Spleen (tissue), 11 donors: Measurements from ENCODE around the gene HMX3. TPM values are rescaled to one million over a fixed set of nuclear protein-coding genes. Genes with fewer than 3 reads are reported as not detected.
A peak's percentile ranks its signal among the peaks of the same experiment; 100 is the strongest.

Experiments
- DNase-seq: peaks from one replicate; pipeline ENCODE4 v3.0.0-alpha.2; 2020
- H3K27ac ChIP-seq, 8 donors: fragments of 200-600 bp; sonication (generic) in 7 of 8; 1 replicate in 4 of 8; 2 replicates in 4 of 8; pipeline versions ENCODE4 v1.5.0 to v1.8.0; 2016 to 2021; ENCODE audit warnings: inconsistent platforms in 4 of 8, mild to moderate bottlenecking in 4 of 8, moderate library complexity in 1 of 8
- H3K27me3 ChIP-seq, 7 donors: fragments of 200-600 bp; sonication (generic) in 6 of 7; replicated peaks in 1 of 7; 1 replicate in 4 of 7; 2 replicates in 3 of 7; pipeline versions ENCODE4 v1.5.0 to v1.8.0; 2016 to 2021; ENCODE audit warnings: inconsistent platforms in 3 of 7, mild to moderate bottlenecking in 1 of 7
- H3K36me3 ChIP-seq, 6 donors: fragments of 200-600 bp; sonication (generic) in 5 of 6; 1 replicate in 4 of 6; 2 replicates in 2 of 6; pipeline versions ENCODE4 v1.5.0 to v1.8.0; 2016 to 2021; ENCODE audit warnings: inconsistent platforms in 2 of 6
- H3K4me1 ChIP-seq, 6 donors: fragments of 200-600 bp; sonication (generic) in 5 of 6; 1 replicate in 3 of 6; 2 replicates in 3 of 6; pipeline versions ENCODE4 v1.5.0 to v1.8.0; 2016 to 2021; ENCODE audit warnings: inconsistent platforms in 3 of 6
- H3K4me3 ChIP-seq, 8 donors: fragments of 200-600 bp; sonication (generic) in 7 of 8; 1 replicate in 4 of 8; 2 replicates in 4 of 8; pipeline versions ENCODE4 v1.5.0 to v1.8.0; 2016 to 2021; ENCODE audit warnings: inconsistent platforms in 4 of 8, mild to moderate bottlenecking in 4 of 8, moderate library complexity in 2 of 8
- H3K9me3 ChIP-seq, 8 donors: fragments of 200-600 bp; sonication (generic) in 7 of 8; 1 replicate in 4 of 8; 2 replicates in 4 of 8; pipeline versions ENCODE4 v1.5.0 to v1.8.0; 2016 to 2021; ENCODE audit warnings: inconsistent platforms in 4 of 8
- CTCF ChIP-seq, 11 experiments: fragments of 200-600 bp in 7 of 11; fragments of 450-650 bp in 4 of 11; sonication (generic) in 4 of 11; IDR thresholded peaks in 8 of 11; conservative IDR thresholded peaks in 3 of 11; 1 replicate in 7 of 11; 2 replicates in 4 of 11; pipeline versions ENCODE4 v1.4.0 to v1.8.0; 2016 to 2021; ENCODE audit warnings: antibody characterized with exemption in 11 of 11, inconsistent platforms in 4 of 11, mild to moderate bottlenecking in 1 of 11
- POLR2A ChIP-seq, 3 donors: fragments of 450-650 bp; IDR thresholded peaks; one replicate each; pipeline ENCODE4 v1.5.1; 2017; ENCODE audit warnings: antibody characterized with exemption in 3 of 3, mild to moderate bottlenecking in 1 of 3
- POLR2AphosphoS5 ChIP-seq, 3 donors: sonication (generic); formaldehyde crosslinking; IDR thresholded peaks; one replicate each; pipeline ENCODE4 v1.5.1; 2017; ENCODE audit warnings: antibody characterized with exemption in 3 of 3
- WGBS, 5 donors: extraction: QIAGEN DNeasy Blood & Tissue Kit in 3 of 5; methylation state at CpG; one replicate each; pipeline versions ENCODE4 v1.1.5 to v1.1.7; 2013 to 2018; 5-methylcytosine and 5-hydroxymethylcytosine counted together
- intact Hi-C: fragments of 100-400 bp; cut with DNase I; formaldehyde crosslinking; loops from one replicate; pipeline ENCODE4 v1.15.0; 2023; ENCODE audit warnings: low total_unique reads
- polyA plus RNA-seq, 3 donors: library from polyadenylated mRNA; stranded (reverse); fragments of 200-250 nt; gene quantifications; one replicate each; pipeline ENCODE4 v1.2.1, GENCODE V29; 2013
- total RNA-seq, 7 donors: library from RNA; depleted of rRNA in 3 of 7; stranded (reverse); fragments of >200 nt in 3 of 7; fragmentation: NEBNext Ultra II Directional in 4 of 7; extraction: Animal tissue kit (Norgen Biotek cat#: 25700) in 4 of 7; gene quantifications; one replicate each; pipeline versions ENCODE4 v1.1.0 to v1.2.1, GENCODE V29; 2016 to 2021
- donor health status: healthy with polysubstance abuse.
- donor health status: DM: no; HTN: no; CAD: no; lungs with moderate emphysema.
- donor health status: DM: no; HTN: no; CAD: no.
- donor health status: Bipolar disorder and iron deficiency.
- donor health status: healthy.
- donor health status: DM: no; HTN: no; CAD: no.
- donor health status: DM: yes; HTN: yes; CAD: no.

Gene HMX3
- total and polyA plus RNA-seq, 10 donors, result not detected

- no peak for DNase-seq
- H3K36me3 ChIP-seq, result no peaks in the 10 kb centered on the region
- peaks cover 40 to 83% (median 69%) of the 10 kb centered on the region in 6 donors for H3K4me1 ChIP-seq
- H3K4me3 ChIP-seq, result peak overlapping the region in 7 of 8 donors; percentile 19 to 70 (median 48)
- intact Hi-C loops, result no loop called here
- no peak overlapping the region for H3K27ac ChIP-seq
- TF ChIP-seq POLR2AphosphoS5 (IDR thresholded peaks at IDR 0.05) (no peak), POLR2A (IDR thresholded peaks at IDR 0.05) (no peak), CTCF (IDR thresholded peaks at IDR 0.05 in 8 of 11, conservative IDR thresholded peaks at IDR 0.05 in 3 of 11) (no peak)
- H3K27me3 ChIP-seq, result peaks cover 52 to 100% (median 100%) of the 10 kb centered on the region in 7 donors
- 1 to 6% (median 4%) methylated on average over 28 to 83 of the region's 83 CpGs for WGBS, 5 donors
- H3K9me3 ChIP-seq, result no peaks in the 10 kb centered on the region
These were observed 1.3 kb downstream of the HMX3 start for GRCh38 chr10:123136806-123137642.

- TF ChIP-seq CTCF (IDR thresholded peaks at IDR 0.05 in 8 of 11, conservative IDR thresholded peaks at IDR 0.05 in 3 of 11) (no peak), POLR2A (IDR thresholded peaks at IDR 0.05) (no peak), POLR2AphosphoS5 (IDR thresholded peaks at IDR 0.05) (no peak)
- Histone ChIP-seq H3K27ac (no peak overlapping the region), H3K9me3 (no peaks in the 10 kb centered on the region), H3K27me3 (peaks cover 49 to 100% (median 100%) of the 10 kb centered on the region in 7 donors), H3K4me3 (no peak overlapping the region), H3K36me3 (no peaks in the 10 kb centered on the region), H3K4me1 (peaks cover 29 to 81% (median 65%) of the 10 kb centered on the region in 6 donors)
- intact Hi-C loops, result no loop called here
- WGBS, 5 donors, result 6 to 16% (median 10%) methylated on average over 7 of the region's 7 CpGs
- no peak for DNase-seq
These were observed 3.4 kb downstream of the HMX3 start for GRCh38 chr10:123139165-123139520.

GRCh38 chr10:123139521-123140163, 3.9 kb downstream of the HMX3 start:
- Histone ChIP-seq H3K4me3 (peak overlapping the region in 2 of 8 donors; percentile 4 to 24), H3K27me3 (peaks cover 44 to 100% (median 100%) of the 10 kb centered on the region in 7 donors), H3K4me1 (peaks cover 27 to 78% (median 65%) of the 10 kb centered on the region in 6 donors), H3K27ac (no peak overlapping the region), H3K9me3 (no peaks in the 10 kb centered on the region), H3K36me3 (no peaks in the 10 kb centered on the region)
- intact Hi-C loops, result no loop called here
- 4 to 14% (median 7%) methylated on average over 24 to 32 of the region's 32 CpGs for WGBS, 5 donors
- TF ChIP-seq CTCF (IDR thresholded peaks at IDR 0.05 in 8 of 11, conservative IDR thresholded peaks at IDR 0.05 in 3 of 11), result no peak
- peak in 1 of 3 donors; percentile 18 for TF ChIP-seq POLR2AphosphoS5 (IDR thresholded peaks at IDR 0.05)
- TF ChIP-seq POLR2A (IDR thresholded peaks at IDR 0.05), result no peak
- no peak for DNase-seq
